Neuronal stem cell (in vitro differentiated cells): ENCODE results near the gene WDR18.

Source experiments
- DNase-seq: peaks from one replicate; pipeline ENCODE4 v3.0.0-alpha.2; 2013; ENCODE audit warnings: low spot score
- H2AFZ ChIP-seq: one replicate; pipeline ENCODE4 v1.6.1; 2013; ENCODE audit warnings: mild to moderate bottlenecking, low read length, inconsistent platforms
- H2AK5ac ChIP-seq: 2 replicates; pipeline ENCODE4 v1.6.1; 2013; ENCODE audit warnings: low read depth, mild to moderate bottlenecking, inconsistent platforms, low read length, moderate library complexity, mixed read lengths
- H2BK120ac ChIP-seq: 2 replicates; pipeline ENCODE4 v1.6.1; 2013; ENCODE audit warnings: low read depth, mild to moderate bottlenecking, inconsistent platforms, low read length, moderate library complexity, mixed read lengths
- H2BK12ac ChIP-seq: one replicate; pipeline ENCODE4 v1.6.1; 2013; ENCODE audit warnings: low read length, inconsistent platforms
- H2BK15ac ChIP-seq: 2 replicates; pipeline ENCODE4 v1.6.1; 2013; ENCODE audit warnings: mild to moderate bottlenecking, low read length, inconsistent platforms, mixed read lengths
- H2BK5ac ChIP-seq: one replicate; pipeline ENCODE4 v1.6.1; 2013; ENCODE audit warnings: inconsistent platforms, mild to moderate bottlenecking, low read length, moderate library complexity
- H3K14ac ChIP-seq: one replicate; pipeline ENCODE4 v1.6.1; 2013; ENCODE audit warnings: low read length, inconsistent platforms
- H3K18ac ChIP-seq: 2 replicates; pipeline ENCODE4 v1.6.1; 2013; ENCODE audit warnings: low read length, inconsistent platforms
- H3K23ac ChIP-seq: 2 replicates; pipeline ENCODE4 v1.6.1; 2013; ENCODE audit warnings: low read depth, mild to moderate bottlenecking, mixed read lengths, low read length, inconsistent platforms; ENCODE audit not compliant: poor library complexity
- H3K27ac ChIP-seq: replicated peaks from 3 replicates; pipeline ENCODE4 v1.5.1; 2013; ENCODE audit warnings: low read length, inconsistent platforms
- H3K27me3 ChIP-seq, 3 experiments: 2 replicates each; pipeline ENCODE4 v1.6.1; 2013; ENCODE audit warnings: low read length in 3 of 3, mild to moderate bottlenecking in 2 of 3, inconsistent platforms in 1 of 3, low read depth in 1 of 3, mixed read lengths in 1 of 3, moderate library complexity in 1 of 3; ENCODE audit not compliant: control insufficient read depth in 3 of 3, insufficient read depth in 3 of 3
- H3K36me3 ChIP-seq, 2 donors: replicated peaks in 1 of 2; 2 replicates each; pipeline ENCODE4 v1.6.1; 2013; ENCODE audit warnings: low read length in 2 of 2; ENCODE audit not compliant: control insufficient read depth in 2 of 2, insufficient read depth in 2 of 2
- H3K4ac ChIP-seq: 2 replicates; pipeline ENCODE4 v1.6.1; 2013; ENCODE audit warnings: inconsistent platforms, mild to moderate bottlenecking, low read length, moderate library complexity
- H3K4me1 ChIP-seq, 2 donors: 1 replicate in 1 of 2; 2 replicates in 1 of 2; pipeline ENCODE4 v1.6.1; 2013; ENCODE audit warnings: low read length in 2 of 2, low read depth in 1 of 2; ENCODE audit not compliant: control insufficient read depth in 2 of 2, insufficient read depth in 1 of 2
- H3K4me2 ChIP-seq: one replicate; pipeline ENCODE4 v1.6.1; 2013; ENCODE audit warnings: mild to moderate bottlenecking, low read length, inconsistent platforms; ENCODE audit not compliant: insufficient read depth, poor library complexity, severe bottlenecking
- H3K4me3 ChIP-seq, 2 donors: 2 replicates each; pipeline ENCODE4 v1.5.1; 2013; ENCODE audit warnings: low read length in 2 of 2, mild to moderate bottlenecking in 2 of 2, inconsistent platforms in 1 of 2, moderate library complexity in 1 of 2
- H3K79me1 ChIP-seq: one replicate; pipeline ENCODE4 v1.6.1; 2013; ENCODE audit warnings: low read depth, mild to moderate bottlenecking, inconsistent platforms, low read length, moderate library complexity
- H3K9ac ChIP-seq: one replicate; pipeline ENCODE4 v1.6.1; 2013; ENCODE audit warnings: mild to moderate bottlenecking, low read depth, low read length, inconsistent platforms; ENCODE audit not compliant: poor library complexity
- H3K9me3 ChIP-seq, 2 donors: replicated peaks in 1 of 2; 2 replicates each; pipeline versions ENCODE3 to v1.6.1; 2013; ENCODE audit warnings: low read length in 2 of 2, mild to moderate bottlenecking in 2 of 2, inconsistent platforms in 1 of 2, low read depth in 1 of 2, mixed read lengths in 1 of 2, moderate library complexity in 1 of 2; ENCODE audit not compliant: control insufficient read depth in 2 of 2, insufficient read depth in 1 of 2
- H4K8ac ChIP-seq: one replicate; pipeline ENCODE4 v1.6.1; 2013; ENCODE audit warnings: low read depth, mild to moderate bottlenecking, inconsistent platforms, low read length, moderate library complexity
- H4K91ac ChIP-seq: one replicate; pipeline ENCODE4 v1.6.1; 2013; ENCODE audit warnings: low read length, low read depth, mild to moderate bottlenecking, inconsistent platforms; ENCODE audit not compliant: poor library complexity
- WGBS, 2 donors: extraction: QIAGEN DNeasy Blood & Tissue Kit; methylation state at CpG; one replicate each; pipeline ENCODE4 v1.1.7; 2013; ENCODE audit warnings: missing lambda C conversion rate in 2 of 2, mixed read lengths in 1 of 2; ENCODE audit not compliant: insufficient read length in 2 of 2, insufficient replicate concordance in 1 of 2; ENCODE audit errors: extremely low coverage in 2 of 2; 5-methylcytosine and 5-hydroxymethylcytosine counted together

WDR18 gene

DNA sequence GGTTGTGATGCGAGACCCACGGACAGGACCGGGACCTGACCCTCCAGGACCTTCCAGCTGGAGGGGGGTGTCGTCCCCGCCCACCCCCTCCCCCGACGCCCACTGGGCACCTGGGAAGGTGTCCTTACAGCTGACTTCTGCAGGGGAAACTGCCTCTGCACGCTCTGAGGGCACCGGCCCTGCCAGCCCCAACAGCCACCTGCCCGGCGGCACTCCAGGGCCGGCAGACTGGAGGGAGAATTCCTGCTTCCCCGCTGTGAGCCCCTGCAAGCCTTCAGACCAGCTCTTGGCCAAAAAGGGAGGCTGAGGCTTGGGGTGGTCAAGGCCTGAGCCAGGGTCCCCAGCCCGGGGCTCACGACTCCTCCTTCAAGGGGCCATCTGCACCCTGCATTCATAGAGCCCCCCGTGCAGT is 43.5 kb downstream of the WDR18 start:
- Histone ChIP-seq H3K79me1 (peaks cover 12% of the 10 kb centered on the region), H3K9me3 (no peaks in the 10 kb centered on the region), H3K18ac (peak overlapping the region; percentile 78), H3K4me1 (peaks cover 5 to 11% of the 10 kb centered on the region in 2 donors), H3K27me3 (peaks cover 0 to 2% (median 0%) of the 10 kb centered on the region in 3 experiments), H2BK120ac (peak overlapping the region; percentile 56), H3K23ac (peak overlapping the region; percentile 38), H3K4me3 (peak overlapping the region; percentile 97 to 99), H3K14ac (peak overlapping the region; percentile 25), H3K4ac (no peak overlapping the region), H3K36me3 (peaks cover 13 to 26% of the 10 kb centered on the region in 2 donors), H2AFZ (no peak overlapping the region), H2AK5ac (peak overlapping the region; percentile 96), H3K9ac (peak overlapping the region; percentile 90), H2BK15ac (peak overlapping the region; percentile 40), H4K91ac (peak overlapping the region; percentile 89), H4K8ac (no peak overlapping the region), H3K4me2 (peak overlapping the region; percentile 81), H3K27ac (peak overlapping the region; percentile 93), H2BK12ac (peak overlapping the region; percentile 82), H2BK5ac (peak overlapping the region; percentile 4)
- DNase-seq, result no peak
- no CpG with 5 or more reads among the region's 16 CpGs for WGBS, 2 donors

DNA sequence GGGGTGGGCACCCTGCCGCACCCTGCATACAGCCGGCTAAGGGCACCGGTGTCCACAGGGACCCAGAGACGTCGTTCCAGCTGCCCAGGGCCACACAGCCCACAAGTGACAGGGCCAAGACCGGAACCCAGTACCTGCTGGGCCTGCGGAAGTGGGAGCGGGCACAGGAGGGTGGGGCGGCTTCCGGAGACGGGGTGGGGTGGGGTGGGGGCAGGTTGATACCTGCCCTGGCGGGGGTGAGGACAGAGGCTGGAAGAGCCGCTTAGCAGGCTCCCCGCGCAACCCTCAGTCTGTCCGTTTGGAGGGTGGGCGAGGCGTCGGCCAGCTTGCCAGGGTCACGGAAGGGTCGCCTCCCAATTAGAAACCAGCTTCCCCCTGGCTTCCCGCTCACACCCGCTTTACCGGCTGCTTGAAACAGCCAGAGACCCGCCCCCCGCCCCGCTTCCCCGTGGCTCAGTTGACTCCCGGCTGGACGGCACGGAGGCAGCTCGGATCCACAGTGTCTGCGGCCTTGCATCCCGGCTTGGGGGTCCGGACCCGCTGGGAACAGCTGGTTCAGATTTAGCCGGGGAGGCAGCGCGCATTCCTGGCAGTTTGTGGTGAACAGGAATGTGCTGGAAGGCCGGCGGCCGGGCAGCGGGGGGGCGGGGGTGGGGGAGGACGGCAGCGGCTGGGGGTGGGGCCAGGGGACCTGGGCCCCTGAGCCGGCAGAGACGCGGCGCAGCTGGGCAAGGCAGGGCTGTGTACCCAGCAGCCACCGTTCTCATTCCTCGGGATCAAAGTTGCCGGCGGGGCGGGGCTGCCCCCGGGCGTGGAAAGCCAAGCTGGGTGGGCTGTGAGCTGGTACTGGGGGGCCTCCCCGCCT is 44.1 kb downstream of the WDR18 start:
- H3K27ac ChIP-seq, result peak overlapping the region; percentile 93
- WGBS, 2 donors, result no CpG with 5 or more reads among the region's 58 CpGs
- H4K91ac ChIP-seq, result peak overlapping the region; percentile 89
- H2BK15ac ChIP-seq, result peak overlapping the region; percentile 49
- peak overlapping the region; percentile 25 for H3K14ac ChIP-seq
- peak overlapping the region; percentile 73 for H2BK12ac ChIP-seq
- peaks cover 12% of the 10 kb centered on the region for H3K79me1 ChIP-seq
- H3K23ac ChIP-seq, result peak overlapping the region; percentile 38
- H3K36me3 ChIP-seq, result peaks cover 18 to 31% of the 10 kb centered on the region in 2 donors
- no peaks in the 10 kb centered on the region for H3K9me3 ChIP-seq
- H4K8ac ChIP-seq, result no peak overlapping the region
- H3K4me1 ChIP-seq, result peaks cover 5 to 11% of the 10 kb centered on the region in 2 donors
- peak overlapping the region; percentile 81 for H3K4me2 ChIP-seq
- no peak overlapping the region for H3K4ac ChIP-seq
- H3K27me3 ChIP-seq, result peaks cover 0 to 2% (median 0%) of the 10 kb centered on the region in 3 experiments
- H3K4me3 ChIP-seq, result peak overlapping the region; percentile 97 to 99
- peak overlapping the region; percentile 56 for H2BK120ac ChIP-seq
- DNase-seq, result peak; percentile 79
- H2BK5ac ChIP-seq, result peak overlapping the region; percentile 4
- H3K18ac ChIP-seq, result peak overlapping the region; percentile 92
- H2AFZ ChIP-seq, result peak overlapping the region; percentile 63
- H3K9ac ChIP-seq, result peak overlapping the region; percentile 90
- peak overlapping the region; percentile 96 for H2AK5ac ChIP-seq

DNA sequence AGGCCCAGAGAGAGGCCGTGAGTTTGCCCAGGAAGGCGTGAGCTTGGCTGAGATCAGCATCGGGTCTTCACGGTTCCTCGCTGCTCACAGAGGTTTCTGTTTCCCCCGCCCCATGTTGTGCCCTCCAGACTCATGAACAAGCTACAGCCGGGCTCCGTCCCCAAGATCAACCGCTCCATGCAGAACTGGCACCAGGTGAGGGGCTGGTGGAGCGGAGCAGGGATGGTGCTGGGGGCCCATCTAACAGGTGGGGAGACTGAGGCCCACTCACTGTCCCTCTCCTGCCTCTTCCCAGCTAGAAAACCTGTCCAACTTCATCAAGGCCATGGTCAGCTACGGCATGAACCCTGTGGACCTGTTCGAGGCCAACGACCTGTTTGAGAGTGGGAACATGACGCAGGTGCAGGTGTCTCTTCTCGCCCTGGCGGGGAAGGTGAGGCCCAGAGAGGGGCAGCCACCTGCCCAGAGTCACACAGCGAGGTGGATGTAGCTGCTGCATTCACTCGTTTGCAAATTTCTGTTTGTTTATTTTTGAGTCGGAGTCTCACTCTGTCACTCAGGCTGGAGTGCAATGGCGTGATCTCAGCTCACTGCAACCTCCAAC is 48.2 kb downstream of the WDR18 start:
- Histone ChIP-seq H2AFZ (no peak overlapping the region), H3K27me3 (peaks cover 0 to 2% (median 0%) of the 10 kb centered on the region in 3 experiments), H3K4me2 (no peak overlapping the region), H4K8ac (no peak overlapping the region), H3K23ac (no peak overlapping the region), H3K18ac (no peak overlapping the region), H3K4ac (no peak overlapping the region), H2AK5ac (no peak overlapping the region), H4K91ac (no peak overlapping the region), H2BK15ac (no peak overlapping the region), H3K36me3 (peaks cover 28 to 51% of the 10 kb centered on the region in 2 donors), H3K9ac (no peak overlapping the region), H3K27ac (no peak overlapping the region), H3K9me3 (no peaks in the 10 kb centered on the region), H2BK5ac (peak overlapping the region; percentile 13), H3K4me1 (peaks cover 5% of the 10 kb centered on the region in 2 donors), H3K4me3 (no peak overlapping the region), H2BK120ac (no peak overlapping the region), H3K14ac (no peak overlapping the region), H3K79me1 (peaks cover 13% of the 10 kb centered on the region), H2BK12ac (no peak overlapping the region)
- WGBS, 2 donors, result no CpG with 5 or more reads among the region's 20 CpGs
- no peak for DNase-seq
